Ascending aorta (tissue), 2 donors: ENCODE measurements around the gene KLHDC7B. TPM values are rescaled to one million over a fixed set of nuclear protein-coding genes. Genes with fewer than 3 reads are reported as not detected.

ENCODE experiments used
- DNase-seq, 2 donors: peaks; one replicate each; pipeline ENCODE4 v3.0.0-alpha.2; 2019; ENCODE audit warnings: low spot score in 2 of 2
- H3K27ac ChIP-seq, 2 donors: fragments of 200-600 bp; sonication (generic); one replicate each; pipeline ENCODE4 v1.5.1; 2016 to 2017; ENCODE audit warnings: mild to moderate bottlenecking in 1 of 2
- H3K27me3 ChIP-seq: fragments of 200-600 bp; sonication (generic); one replicate; pipeline ENCODE4 v1.5.1; 2017
- H3K36me3 ChIP-seq, 2 donors: fragments of 200-600 bp; sonication (generic); one replicate each; pipeline ENCODE4 v1.5.1; 2016
- H3K4me1 ChIP-seq, 2 donors: fragments of 200-600 bp; sonication (generic); one replicate each; pipeline ENCODE4 v1.5.1; 2016 to 2017; ENCODE audit warnings: mild to moderate bottlenecking in 1 of 2
- H3K4me3 ChIP-seq, 2 donors: fragments of 200-600 bp; sonication (generic); one replicate each; pipeline ENCODE4 v1.5.1; 2016 to 2017; ENCODE audit warnings: mild to moderate bottlenecking in 1 of 2
- H3K9me3 ChIP-seq, 2 donors: fragments of 200-600 bp; sonication (generic); one replicate each; pipeline ENCODE4 v1.5.1; 2016
- CTCF ChIP-seq, 3 experiments: fragments of 200-600 bp in 2 of 3; fragments of 450-650 bp in 1 of 3; sonication (generic) in 2 of 3; IDR thresholded peaks; one replicate each; pipeline ENCODE4 v1.5.1; 2016 to 2019; ENCODE audit warnings: antibody characterized with exemption in 3 of 3, mild to moderate bottlenecking in 1 of 3, moderate library complexity in 1 of 3
- intact Hi-C: fragments of 100-400 bp; cut with DNase I; formaldehyde crosslinking; loops from one replicate; pipeline ENCODE4 v1.15.1; 2023
- total RNA-seq: library from RNA; depleted of rRNA; stranded (reverse); fragments of >200 nt; gene quantifications from one replicate; pipeline ENCODE4 v1.1.0, GENCODE V29; 2016

KLHDC7B gene
- total RNA-seq, 1 donor from 2014 or later = not detected

- no peak for TF ChIP-seq CTCF (IDR thresholded peaks at IDR 0.05)
- intact Hi-C loops = loop anchor here (10.0 kb wide), 1 partner anchor 538 kb away; the partner anchor contains the start of gene PIM3
- Histone ChIP-seq H3K27me3 (no peaks in the 10 kb centered on the region), H3K9me3 (no peaks in the 10 kb centered on the region), H3K27ac (no peak overlapping the region), H3K4me1 (peaks cover 10 to 12% of the 10 kb centered on the region in 2 donors), H3K4me3 (no peak overlapping the region), H3K36me3 (peaks cover 30 to 33% of the 10 kb centered on the region in 2 donors)
- DNase-seq = no peak
Observed at GRCh38 chr22:50502628-50503474, 42.8 kb upstream of the KLHDC7B start.

- no peaks in the 10 kb centered on the region for H3K27me3 ChIP-seq
- H3K9me3 ChIP-seq = no peaks in the 10 kb centered on the region
- H3K36me3 ChIP-seq = peaks cover 30 to 33% of the 10 kb centered on the region in 2 donors
- intact Hi-C loops = loop anchor here (10.0 kb wide), 1 partner anchor 539 kb away; the partner anchor contains the start of gene PIM3
- no peak overlapping the region for H3K4me3 ChIP-seq
- TF ChIP-seq CTCF (IDR thresholded peaks at IDR 0.05) = no peak
- peaks cover 10 to 12% of the 10 kb centered on the region in 2 donors for H3K4me1 ChIP-seq
- H3K27ac ChIP-seq = no peak overlapping the region
- DNase-seq = no peak
Observed at GRCh38 chr22:50503475-50504145, 42.1 kb upstream of the KLHDC7B start.

GRCh38 chr22:50504369-50505211, 41.1 kb upstream of the KLHDC7B start:
- peaks cover 10 to 20% of the 10 kb centered on the region in 2 donors for H3K4me1 ChIP-seq
- H3K9me3 ChIP-seq = no peaks in the 10 kb centered on the region
- no peak overlapping the region for H3K4me3 ChIP-seq
- no peak for TF ChIP-seq CTCF (IDR thresholded peaks at IDR 0.05)
- H3K27ac ChIP-seq = no peak overlapping the region
- H3K27me3 ChIP-seq = no peaks in the 10 kb centered on the region
- DNase-seq = no peak
- peaks cover 30 to 33% of the 10 kb centered on the region in 2 donors for H3K36me3 ChIP-seq
- intact Hi-C loops = loop anchor here (5.0 to 10.0 kb wide), 3 partner anchors 58 to 540 kb away; partner anchors contain the start of genes PIM3, SELENOO and SYCE3

GRCh38 chr22:50505276-50505775, 40.4 kb upstream of the KLHDC7B start:
- Histone ChIP-seq H3K36me3 (peaks cover 32 to 33% of the 10 kb centered on the region in 2 donors), H3K27me3 (no peaks in the 10 kb centered on the region), H3K4me1 (peaks cover 10 to 20% of the 10 kb centered on the region in 2 donors), H3K27ac (no peak overlapping the region), H3K9me3 (no peaks in the 10 kb centered on the region), H3K4me3 (no peak overlapping the region)
- TF ChIP-seq CTCF (IDR thresholded peaks at IDR 0.05) = no peak
- intact Hi-C loops = loop anchor here (5.0 to 10.0 kb wide), 3 partner anchors 57 to 541 kb away; partner anchors contain the start of genes PIM3, SELENOO and SYCE3
- no peak for DNase-seq
